HG03565 (cell line): Measurements from ENCODE around the gene COL4A4.
"Not testable (repeated sequence)": the region's sequence is repeated elsewhere in the genome, so short reads cannot be mapped to it uniquely, and the experiment has no call there.

Experiments used
- ATAC-seq: cut with Tn5 transposase; IDR thresholded peaks from one replicate; pipeline ENCODE4 v1.9.1; 2021; ENCODE audit warnings: mild to moderate bottlenecking, moderate library complexity; ENCODE audit not compliant: unreplicated experiment

COL4A4 gene

DNA sequence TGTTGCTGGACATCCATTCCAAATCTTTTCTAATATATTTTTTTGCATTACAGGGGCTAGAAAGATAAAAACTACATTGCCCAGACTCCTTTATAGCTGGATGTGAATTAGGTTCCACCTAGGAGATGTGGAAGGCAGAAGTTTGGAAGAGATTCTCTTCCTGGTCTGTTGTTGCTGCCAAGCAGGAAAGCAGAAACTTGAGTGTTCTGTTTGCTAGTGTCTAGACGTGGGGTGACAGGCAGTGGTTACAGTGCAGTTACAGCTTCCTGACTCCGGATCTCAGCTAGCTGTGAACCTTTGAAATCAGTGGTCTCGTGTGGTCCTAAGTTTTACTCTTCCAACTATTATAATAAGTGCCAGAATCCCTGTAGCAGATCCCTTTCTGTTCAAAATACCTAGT is 46.2 kb downstream of the COL4A4 start:
- no peak for ATAC-seq

DNA sequence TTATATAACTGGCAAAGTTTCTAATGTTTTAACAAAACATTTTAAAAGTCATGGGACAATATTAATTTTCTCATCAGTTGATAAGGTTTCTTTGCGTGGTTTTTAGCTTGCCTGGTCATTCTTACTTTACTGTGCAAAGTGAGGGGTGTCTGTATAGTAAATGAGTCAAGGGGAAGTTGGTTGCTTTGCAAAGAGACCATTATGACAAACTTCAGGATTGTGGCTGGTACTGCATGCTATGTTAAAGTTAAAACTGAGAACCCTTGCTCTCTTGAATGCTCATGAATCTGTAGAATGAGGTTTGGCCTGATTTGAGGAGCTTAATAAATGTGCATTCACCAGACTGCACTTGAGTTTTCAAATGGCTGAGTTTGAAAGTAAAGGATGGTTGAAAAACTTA is 47.0 kb downstream of the COL4A4 start:
- ATAC-seq: peak; percentile 76

DNA sequence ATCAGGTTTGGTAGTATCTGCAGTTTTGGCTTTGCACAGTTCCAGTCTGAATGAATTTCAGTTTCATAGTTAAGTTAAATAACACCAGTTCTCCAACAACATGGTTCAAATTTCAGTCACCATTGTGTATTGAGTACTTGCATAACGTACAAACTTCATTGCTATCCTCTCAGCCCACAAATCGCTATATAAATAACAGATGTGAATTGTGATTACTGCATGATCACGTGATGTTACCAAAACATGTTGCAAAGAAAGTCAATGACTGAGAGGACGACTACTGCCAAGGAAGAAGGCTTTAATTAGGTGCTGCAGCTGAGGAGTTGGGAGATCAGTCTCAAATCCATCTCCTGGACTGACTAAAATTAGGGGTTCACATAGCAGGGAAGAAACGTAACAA is 48.2 kb downstream of the COL4A4 start:
- ATAC-seq: no peak

DNA sequence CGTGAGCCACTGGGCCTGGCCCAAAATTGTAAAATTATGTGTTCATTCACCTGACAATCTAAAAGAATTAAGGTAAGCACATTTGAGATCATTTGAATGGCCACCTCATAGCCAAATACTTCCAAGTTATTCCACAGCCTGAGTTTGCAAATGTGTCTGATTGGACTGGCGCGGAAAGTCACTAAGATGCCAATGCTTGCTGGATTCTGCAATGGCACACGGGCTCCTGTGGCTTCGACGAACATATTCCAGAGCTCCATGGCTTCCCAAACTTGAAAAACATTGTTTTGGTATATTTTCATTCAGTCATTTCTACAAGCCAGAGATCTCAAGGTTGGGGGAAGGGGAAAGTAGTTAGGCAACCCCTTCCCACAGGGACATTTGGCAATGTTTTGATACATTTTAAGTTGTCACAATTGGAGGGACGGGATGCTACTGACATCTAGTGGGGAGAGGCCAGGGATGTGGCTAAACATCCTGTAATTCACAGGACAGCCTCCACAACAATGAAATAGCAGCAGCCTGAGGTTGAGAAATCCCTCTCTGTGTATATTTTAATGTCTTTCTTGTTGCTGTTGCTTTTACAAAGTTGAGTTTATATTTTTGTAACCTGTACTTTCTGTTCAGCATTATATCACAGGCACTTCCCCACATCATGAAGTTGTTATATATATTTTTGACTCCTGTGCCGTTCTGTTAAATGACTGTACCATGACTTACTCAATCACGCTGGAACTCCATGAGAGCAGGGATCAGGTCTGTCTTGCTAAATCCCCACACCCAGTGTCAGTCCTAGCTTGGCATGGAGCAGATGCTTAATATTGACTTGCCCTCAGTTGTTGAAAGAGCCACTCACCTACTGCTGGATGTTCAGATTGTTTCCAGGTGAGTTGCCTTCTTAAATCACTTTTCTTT is 56.9 kb downstream of the COL4A4 start:
- peak; percentile 46 for ATAC-seq

DNA sequence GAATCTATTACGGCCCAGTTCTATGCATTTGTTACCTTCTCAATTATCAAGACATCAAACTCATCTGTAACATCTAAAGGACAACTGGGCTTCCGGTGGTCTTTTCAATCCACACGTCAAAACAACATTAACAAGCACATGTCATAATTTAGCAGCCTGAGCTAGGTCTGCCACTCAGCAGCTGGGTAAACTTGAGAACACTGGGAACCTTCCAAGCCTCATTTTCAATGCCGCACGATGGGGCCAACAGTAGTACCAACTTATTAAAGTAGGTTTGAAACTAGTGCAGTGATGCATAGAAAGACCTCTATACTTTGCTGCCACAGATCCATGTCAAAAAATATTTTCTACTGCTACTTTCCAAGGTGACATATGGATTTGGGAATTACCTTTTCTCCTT is 60.4 kb downstream of the COL4A4 start:
- no peak for ATAC-seq

DNA sequence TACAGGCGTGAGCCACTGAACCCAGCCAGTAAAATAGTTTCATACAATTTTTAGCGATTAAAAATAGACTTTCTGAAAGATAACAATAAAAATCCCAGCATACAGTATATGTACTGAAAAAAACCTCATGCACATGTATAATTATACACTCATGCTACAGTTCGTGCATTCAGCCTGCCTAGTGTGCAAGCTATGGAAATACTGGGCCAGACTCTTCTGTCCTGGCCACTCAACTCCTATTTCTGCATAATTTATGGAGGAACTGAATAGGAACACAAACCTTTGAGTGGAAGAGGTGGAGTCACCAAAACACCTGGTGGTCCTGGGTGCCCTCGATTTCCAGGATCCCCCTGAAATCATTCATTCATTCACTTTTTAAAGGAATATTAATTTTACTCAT is 64.7 kb downstream of the COL4A4 start:
- ATAC-seq: no peak

DNA sequence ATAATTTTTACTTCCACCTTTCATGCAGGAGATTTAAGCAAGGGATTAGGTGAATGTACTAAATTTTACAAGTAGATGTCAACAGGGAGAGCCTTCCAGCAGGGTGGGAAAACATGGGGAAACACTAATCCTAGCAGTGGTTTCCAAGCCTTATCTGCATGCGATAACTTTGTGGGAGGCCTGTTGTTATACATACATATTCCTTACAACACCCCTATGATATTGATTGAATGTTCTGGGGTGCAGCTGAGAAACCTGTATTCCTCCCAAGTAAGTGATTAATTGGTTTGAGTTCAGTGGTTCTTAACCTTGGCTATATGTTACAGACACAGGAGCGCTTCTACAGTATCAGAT is 65.9 kb downstream of the COL4A4 start:
- no peak for ATAC-seq

DNA sequence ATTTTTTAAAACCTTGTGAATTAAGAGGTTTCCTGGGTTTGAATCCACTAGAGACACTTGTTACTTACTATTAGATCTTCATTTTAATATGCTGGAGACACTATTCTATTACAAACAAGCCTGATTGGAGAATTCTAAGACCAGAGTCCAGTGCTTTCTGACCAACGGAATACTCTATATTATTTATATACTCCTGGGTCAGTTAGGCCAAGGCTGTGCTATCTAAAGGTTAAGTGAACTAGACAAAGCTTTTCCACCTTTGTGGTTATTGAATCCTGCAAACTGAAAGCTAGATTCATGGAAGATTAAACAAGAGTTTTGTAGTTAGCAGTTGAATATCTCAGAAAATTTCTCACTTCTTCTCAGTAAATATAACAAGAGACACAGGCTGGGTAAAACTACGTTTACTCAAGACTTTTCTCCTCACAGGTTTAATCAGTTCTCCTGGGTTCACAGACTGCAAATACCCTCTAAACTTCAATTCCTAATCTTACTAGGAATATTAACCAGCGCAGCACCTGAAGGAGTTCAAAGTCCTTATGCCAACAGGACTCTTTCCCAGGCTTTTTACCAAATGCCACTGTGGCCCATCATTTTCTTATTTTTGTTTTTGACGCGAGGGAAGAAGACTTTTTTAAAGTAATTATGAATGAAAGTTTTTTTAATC is 66.4 kb downstream of the COL4A4 start:
- ATAC-seq: no peak

DNA sequence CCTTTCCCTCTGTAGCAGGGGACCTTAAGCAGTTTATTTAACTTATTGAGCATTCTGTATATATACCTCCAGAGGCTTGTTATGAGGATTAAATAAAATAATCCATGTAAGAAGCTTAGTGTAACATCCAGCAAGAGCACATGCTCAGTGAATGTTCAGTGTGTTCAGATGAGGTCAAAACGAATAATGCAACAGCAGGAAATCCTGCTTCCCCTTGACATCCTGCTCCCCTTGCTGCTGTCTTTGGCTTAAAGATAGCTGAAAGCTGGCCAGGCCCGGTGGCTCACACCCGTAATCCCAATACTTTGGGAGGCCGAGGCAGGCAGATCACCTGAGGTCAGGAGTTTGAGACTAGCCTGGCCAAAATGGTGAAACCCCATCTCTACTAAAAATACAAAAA is 68.7 kb downstream of the COL4A4 start:
- ATAC-seq: no peak

DNA sequence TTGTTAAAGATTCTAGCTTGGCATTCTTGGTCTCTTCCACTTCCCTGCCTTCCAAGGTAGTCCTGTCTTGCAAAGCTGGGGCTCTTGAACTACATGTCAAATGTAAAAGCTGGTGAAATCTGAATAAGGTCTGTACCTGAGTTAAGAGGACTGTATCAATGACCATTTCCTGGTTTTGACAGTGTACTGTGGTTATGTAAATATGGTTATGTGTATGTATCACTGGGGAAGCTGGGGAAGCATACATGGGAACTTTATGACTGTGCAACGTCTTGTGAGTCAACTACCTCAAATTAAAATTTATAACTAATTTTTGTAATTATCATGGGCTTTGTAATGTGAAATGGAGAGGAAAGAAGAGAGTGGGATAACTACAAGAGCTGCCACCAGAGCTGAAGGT is 81.7 kb downstream of the COL4A4 start:
- ATAC-seq: peak; percentile 98

DNA sequence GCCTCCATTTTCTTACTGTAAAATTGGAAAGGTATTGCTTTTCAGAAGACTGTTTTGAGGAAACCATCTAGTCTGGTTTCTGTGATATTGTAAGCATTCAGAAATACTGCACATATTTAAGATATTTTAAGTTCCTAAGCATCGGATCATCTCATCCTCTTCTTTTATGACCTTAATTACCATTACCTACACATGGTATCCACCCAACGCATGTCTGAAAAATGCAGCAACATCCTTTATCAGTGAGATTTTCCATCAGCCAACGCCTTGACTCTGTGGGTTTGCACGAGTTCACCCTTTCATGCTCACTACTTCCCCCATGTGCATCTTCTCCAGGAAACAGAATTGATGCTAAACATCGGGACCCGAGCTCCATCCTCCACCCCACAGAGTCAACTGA is 84.3 kb downstream of the COL4A4 start:
- ATAC-seq: no peak

DNA sequence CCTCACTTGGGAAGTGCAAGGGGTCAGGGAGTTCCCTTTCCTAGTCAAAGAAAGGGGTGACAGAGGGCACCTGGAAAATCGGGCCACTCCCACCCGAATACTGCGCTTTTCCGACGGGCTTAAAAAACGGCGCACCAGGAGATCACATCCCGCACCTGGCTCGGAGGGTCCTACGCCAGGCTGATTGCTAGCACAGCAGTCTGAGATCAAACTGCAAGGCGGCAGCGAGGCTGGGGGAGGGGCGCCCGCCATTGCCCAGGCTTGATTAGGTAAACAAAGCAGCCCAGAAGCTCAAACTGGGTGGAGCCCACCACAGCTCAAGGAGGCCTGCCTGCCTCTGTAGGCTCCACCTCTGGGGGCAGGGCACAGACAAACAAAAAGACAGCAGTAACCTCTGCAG is 98.9 kb downstream of the COL4A4 start:
- not testable (repeated sequence) for ATAC-seq

DNA sequence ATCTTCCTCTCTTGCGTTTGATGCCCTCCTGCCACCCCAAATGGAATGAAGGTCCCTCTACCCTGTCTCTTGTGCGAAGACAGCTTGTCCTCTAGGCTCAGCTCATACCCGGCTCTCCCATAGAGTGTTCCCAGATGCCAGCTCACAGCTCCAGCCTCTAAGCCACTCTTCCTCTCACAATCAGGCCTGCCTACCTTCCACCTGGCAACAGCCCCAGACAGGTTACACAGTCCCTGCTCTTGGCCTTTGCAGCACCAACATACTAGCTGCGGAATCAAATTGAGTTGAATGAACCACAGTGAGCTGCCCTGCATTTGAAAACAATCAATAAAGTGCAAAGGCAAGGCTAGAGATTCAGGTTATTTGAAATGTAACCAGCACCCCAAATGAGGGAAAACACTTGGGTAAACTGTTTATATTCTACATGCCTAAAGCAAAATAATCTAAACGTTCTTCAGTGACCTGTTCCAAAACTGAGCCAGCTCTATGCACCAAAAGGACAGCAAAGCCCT is 105.1 kb downstream of the COL4A4 start:
- no peak for ATAC-seq

DNA sequence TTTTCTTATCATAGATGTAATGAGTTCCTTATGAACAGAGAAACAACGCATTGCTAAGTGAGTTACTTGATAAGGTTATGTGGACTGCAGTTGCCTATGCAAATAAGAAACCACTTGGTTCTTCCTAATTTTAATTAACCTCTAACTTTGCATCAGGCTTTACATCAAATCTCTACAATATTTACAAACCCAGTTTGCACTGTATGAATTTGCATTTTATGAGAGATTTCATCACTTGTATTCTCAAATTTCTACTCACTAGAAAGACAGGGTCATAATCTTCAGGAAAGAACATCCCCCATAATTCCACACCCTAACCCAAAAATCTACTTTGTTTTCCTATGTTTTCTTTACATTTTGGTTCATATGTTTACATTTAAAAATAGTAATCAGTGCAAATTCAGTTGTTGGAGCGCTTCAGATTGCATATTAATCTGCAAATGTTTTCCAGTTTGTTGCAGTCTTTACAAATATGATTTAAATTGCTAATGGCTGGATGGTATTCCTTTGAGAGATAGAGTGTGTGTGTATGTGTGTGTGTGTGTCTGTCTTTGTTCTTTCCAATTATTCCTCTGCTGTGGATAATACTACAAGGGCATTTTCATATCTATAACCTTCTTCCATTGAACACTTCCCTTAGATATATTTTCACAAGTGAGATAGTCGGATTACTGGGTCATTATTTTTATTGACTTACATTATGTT is 106.1 kb downstream of the COL4A4 start:
- ATAC-seq: no peak

DNA sequence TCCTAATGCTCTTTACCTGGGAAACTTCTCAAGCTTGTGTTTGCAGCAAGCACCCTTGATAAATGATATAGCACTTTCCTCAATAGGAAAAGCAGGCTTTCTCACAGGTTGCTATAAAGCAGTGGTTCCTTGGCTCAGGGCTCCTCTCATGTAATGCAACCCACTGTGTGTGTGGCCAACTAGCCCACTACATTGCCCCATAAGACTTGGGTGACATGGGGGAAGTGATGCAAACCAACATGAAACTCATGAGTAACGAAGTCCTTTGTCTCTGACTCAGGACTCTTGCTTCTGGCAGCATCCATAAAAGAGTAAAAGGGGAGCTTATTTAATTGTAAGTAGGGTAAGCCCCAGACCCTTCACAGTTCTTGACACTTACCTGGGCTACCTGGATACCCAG is 106.9 kb downstream of the COL4A4 start:
- ATAC-seq: no peak

DNA sequence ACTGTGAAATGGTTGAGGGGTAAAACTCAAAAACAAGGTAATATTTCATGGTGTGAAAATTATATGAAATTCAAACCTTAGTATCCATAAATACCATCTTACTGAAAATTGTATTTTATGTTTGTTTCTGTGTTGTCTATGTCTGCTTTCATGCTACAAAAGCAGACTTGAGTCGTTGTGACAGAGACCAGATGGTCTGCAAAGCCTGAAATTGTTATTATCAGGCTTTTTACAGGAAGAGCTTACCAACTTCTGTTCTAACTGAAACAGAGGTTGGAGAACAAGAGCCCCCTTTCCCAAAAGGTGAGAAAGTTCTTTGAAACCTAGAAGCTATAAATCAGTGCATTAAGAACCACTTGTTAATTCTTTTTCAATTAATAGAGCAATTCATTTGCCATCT is 110.0 kb downstream of the COL4A4 start:
- ATAC-seq: no peak

DNA sequence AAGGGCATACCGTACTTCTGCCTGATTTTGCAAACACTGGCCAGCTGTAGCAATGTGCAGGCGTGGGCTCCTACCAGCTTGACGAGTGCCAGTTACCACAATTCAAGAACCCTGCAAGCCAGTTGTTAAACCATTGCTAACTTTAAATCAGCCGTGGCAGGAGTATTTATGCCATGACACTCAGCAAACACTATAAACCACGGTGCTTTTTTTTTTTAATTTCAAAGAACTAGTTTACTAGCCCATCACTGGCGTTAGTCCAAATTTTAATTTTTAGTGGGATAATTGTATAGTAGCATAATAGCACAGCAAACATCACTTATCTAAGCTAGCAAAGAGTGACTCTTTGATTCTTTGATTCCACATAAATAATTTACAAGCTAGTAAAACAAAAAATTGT is 111.1 kb downstream of the COL4A4 start:
- ATAC-seq: no peak

DNA sequence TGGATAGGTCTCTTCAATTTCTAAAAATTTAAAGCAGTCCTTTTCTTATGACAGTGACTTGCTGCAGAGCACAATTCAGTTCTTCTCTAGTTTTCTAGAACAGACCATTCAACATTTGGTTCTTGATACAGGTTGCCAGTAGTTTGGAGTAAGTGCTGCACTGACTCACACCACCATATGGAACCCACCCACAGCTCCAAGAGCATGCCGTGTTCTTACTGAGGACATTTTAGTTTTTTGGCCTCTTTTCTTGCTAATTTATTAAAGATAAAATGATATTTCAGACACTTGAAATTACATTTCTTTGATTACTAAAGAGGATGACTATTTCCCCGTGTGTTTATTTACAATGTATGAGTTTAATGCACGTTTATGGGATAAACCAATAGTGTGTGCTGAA is 120.0 kb downstream of the COL4A4 start:
- no peak for ATAC-seq

DNA sequence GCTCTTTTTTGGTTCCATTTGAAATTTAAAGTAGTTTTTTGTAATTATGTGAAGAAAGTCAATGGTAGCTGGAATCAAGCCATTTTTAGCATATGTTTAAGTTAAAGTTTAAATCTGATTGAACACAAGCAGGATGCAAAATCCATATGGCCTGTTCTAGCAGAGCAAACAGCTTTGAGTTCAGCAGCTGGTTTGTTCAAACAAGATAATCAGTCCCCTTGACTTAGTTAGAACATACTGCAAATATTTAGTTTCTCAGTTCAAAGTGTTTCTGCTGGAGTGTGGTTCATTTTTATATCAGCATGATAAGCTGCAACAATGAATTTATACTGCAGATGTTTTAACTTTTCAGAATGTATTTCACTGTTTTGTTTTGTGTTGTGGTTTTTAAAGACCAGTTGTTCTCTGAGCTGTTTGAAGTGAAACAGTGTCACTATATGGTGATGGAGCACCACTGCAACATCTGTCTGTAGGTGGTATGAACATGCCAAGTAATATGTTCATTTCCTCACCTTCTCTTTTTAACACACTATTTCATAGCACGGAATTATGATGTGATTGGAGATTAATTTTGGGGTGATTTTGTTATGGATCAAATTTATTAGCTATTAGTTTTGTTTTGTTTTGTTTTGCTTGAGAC is 125.3 kb downstream of the COL4A4 start:
- ATAC-seq: no peak

DNA sequence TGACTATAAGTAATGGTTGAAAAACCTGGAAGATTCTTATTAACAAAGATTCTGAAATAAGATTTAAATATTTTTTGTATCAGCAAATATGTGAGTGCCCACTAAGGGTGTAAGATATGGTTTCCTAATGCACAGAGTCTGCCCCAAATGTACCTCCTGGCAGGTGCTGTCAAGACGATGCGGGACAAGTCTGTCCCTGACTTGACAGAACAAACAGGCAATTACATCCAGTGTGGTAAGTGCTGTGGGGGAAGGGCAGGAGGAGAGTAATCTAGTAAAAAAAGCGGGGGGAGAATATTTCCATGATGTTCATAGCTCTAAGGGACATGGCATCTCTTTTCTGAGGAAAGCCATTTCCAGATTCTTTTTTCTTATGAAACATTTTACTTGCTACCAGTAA is 127.5 kb downstream of the COL4A4 start:
- no peak for ATAC-seq

DNA sequence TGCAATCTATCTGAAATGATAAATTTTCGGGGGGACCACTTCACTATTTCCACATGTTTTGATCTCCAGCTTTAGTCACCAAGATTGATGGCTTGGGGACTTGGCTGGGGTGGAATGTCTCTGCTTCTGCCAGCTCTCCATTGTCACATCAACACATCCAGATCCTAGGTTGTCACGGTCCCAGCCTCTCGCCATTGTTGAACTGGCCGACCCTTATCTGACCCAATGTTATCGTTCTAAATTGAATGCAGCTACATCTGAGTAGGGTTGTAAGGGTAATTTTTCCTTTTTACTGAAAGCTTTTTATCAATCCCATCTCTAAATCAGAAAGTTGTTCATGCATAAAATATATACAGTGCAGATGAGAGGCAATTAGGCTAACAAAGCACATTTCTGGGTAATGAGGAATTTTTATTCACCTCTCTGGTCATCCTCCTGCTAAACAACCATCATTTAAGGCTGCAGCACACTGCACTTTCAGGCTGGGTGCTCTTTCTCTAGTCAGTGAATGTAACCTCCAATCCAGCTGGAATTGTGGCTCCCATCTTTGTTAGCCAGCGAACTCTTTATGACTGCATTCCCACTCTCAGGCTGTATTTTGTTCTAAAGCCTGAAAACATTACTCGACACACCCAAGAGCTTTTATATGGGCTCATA is 128.2 kb downstream of the COL4A4 start:
- no peak for ATAC-seq
